Activated T-cell treated with anti-CD3 and anti-CD28 coated beads, Interleukin-2, amount 50 U/mL, for 24 hours (primary cell): ENCODE data around the gene PAPSS2.

ENCODE experiments used
- DNase-seq: peaks from one replicate; pipeline ENCODE4 v3.0.0-alpha.2; 2020
- H3K27ac Mint-ChIP-seq: 2 replicates; pipeline ENCODE4 v1.8.0; 2020; ENCODE audit warnings: mild to moderate bottlenecking, mixed read lengths
- H3K27me3 Mint-ChIP-seq: 2 replicates; pipeline ENCODE4 v1.8.0; 2020; ENCODE audit warnings: mixed read lengths
- H3K36me3 Mint-ChIP-seq: 2 replicates; pipeline ENCODE4 v1.8.0; 2020; ENCODE audit warnings: low read depth, mixed read lengths
- H3K4me1 Mint-ChIP-seq: 2 replicates; pipeline ENCODE4 v1.8.0; 2020; ENCODE audit warnings: low read depth, mixed read lengths
- H3K4me3 Mint-ChIP-seq: 2 replicates; pipeline ENCODE4 v1.8.0; 2020; ENCODE audit warnings: mild to moderate bottlenecking, moderate library complexity, mixed read lengths
- H3K9me3 Mint-ChIP-seq: 2 replicates; pipeline ENCODE4 v1.8.0; 2020; ENCODE audit warnings: mixed read lengths

Gene PAPSS2

GRCh38 chr10:87751274-87751673 lies 91.6 kb downstream of the PAPSS2 start:
- Mint-ChIP-seq H3K4me3 (no peak overlapping the region), H3K9me3 (no peaks in the 10 kb centered on the region), H3K36me3 (peaks cover 44% of the 10 kb centered on the region), H3K27ac (peak overlapping the region; percentile 61), H3K27me3 (no peaks in the 10 kb centered on the region), H3K4me1 (peaks cover 48% of the 10 kb centered on the region)
- DNase-seq = no peak

DNA sequence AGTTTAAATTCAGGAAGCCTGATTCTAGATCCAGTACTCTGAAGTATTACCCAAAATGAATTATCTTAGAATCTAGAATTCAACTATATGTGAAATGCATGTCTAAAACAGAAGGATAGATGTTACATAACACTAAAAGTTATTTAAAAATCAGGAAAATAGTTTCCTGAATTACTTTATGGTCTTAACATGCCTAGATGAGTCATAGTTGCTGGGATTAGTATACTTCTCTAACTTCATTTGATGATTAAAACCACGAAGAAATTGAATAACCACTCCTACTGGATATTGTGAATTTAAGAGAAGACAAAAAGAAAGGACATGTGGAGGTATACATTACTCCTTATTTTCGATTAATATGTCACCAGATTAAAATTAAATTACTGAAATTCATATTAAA lies 92.9 kb downstream of the PAPSS2 start:
- DNase-seq = no peak
- Mint-ChIP-seq H3K4me3 (no peak overlapping the region), H3K9me3 (no peaks in the 10 kb centered on the region), H3K27ac (no peak overlapping the region), H3K4me1 (peaks cover 50% of the 10 kb centered on the region), H3K36me3 (peaks cover 56% of the 10 kb centered on the region), H3K27me3 (no peaks in the 10 kb centered on the region)

DNA sequence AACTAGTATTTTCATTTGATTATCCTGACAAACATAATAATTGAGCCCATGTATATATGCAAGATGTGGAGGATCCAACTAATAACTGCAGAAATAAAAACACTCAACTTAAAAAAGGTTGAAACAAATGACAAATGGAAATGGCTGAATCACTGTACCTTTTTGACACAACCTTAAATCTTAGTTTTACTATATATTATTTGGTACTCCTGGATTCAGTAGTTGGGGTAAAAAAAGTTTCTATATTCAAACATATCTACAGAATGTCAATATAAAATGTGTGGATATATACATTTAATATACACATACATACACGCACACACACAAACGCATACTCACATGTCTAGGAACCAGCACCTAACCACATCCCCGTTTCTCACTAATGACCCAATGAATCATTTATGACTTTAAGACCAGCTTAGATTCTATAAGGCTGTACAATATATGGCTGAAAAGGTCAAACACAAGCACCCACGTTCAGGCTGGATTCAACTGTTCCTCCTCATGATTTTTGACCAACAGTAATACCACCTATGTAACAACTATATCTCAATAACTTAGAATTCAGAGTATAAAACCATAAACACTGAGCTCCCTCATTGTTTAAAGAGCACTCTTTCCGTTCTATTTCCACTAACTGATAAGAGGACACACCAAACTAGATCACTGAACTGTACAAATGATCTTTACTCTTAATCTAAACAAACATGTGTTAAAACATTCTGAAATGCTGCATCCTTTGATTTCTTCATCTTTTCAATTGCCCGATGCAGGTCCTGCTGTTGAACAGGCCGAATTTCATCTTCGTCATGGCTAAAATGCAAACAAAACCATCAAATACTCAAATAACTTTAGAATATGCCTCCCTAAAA lies 94.6 kb downstream of the PAPSS2 start:
- Mint-ChIP-seq H3K4me1 (peaks cover 56% of the 10 kb centered on the region), H3K27ac (peak overlapping the region; percentile 90), H3K36me3 (peaks cover 70% of the 10 kb centered on the region), H3K4me3 (no peak overlapping the region), H3K9me3 (no peaks in the 10 kb centered on the region), H3K27me3 (no peaks in the 10 kb centered on the region)
- no peak for DNase-seq

DNA sequence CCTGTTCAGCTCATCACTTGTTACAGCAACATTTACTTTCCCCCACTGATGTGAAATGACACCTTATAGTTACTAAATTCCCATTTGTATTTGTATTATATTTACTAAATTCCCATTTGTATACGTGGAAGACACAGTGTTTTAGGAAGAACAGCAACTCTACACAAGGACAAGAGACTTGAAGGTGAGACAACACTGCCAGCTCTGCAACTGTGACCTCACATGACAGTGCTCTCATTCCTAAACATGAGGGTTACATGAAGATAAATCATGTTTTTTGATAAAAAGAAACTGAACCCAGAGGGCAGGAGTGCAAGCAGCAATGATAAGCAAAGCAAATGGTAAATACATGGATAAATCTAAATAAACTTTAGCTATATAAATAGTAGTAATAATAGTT lies 98.0 kb downstream of the PAPSS2 start:
- no peak for DNase-seq
- Mint-ChIP-seq H3K27me3 (no peaks in the 10 kb centered on the region), H3K4me1 (peaks cover 56% of the 10 kb centered on the region), H3K9me3 (no peaks in the 10 kb centered on the region), H3K27ac (peak overlapping the region; percentile 2), H3K36me3 (peaks cover 84% of the 10 kb centered on the region), H3K4me3 (no peak overlapping the region)

- Mint-ChIP-seq H3K4me3 (no peak overlapping the region), H3K27me3 (no peaks in the 10 kb centered on the region), H3K4me1 (peaks cover 51% of the 10 kb centered on the region), H3K36me3 (peaks cover 84% of the 10 kb centered on the region), H3K9me3 (no peaks in the 10 kb centered on the region), H3K27ac (peak overlapping the region; percentile 60)
- DNase-seq = no peak
These were observed 99.9 kb downstream of the PAPSS2 start for GRCh38 chr10:87759551-87759950.

- no peak for DNase-seq
- Mint-ChIP-seq H3K4me3 (no peak overlapping the region), H3K4me1 (peaks cover 48% of the 10 kb centered on the region), H3K9me3 (no peaks in the 10 kb centered on the region), H3K27me3 (no peaks in the 10 kb centered on the region), H3K36me3 (peaks cover 84% of the 10 kb centered on the region), H3K27ac (peak overlapping the region; percentile 62)
These were observed 100.7 kb downstream of the PAPSS2 start for GRCh38 chr10:87760195-87760905.

- Mint-ChIP-seq H3K4me1 (peaks cover 48% of the 10 kb centered on the region), H3K27ac (peak overlapping the region; percentile 93), H3K27me3 (no peaks in the 10 kb centered on the region), H3K36me3 (peaks cover 82% of the 10 kb centered on the region), H3K9me3 (no peaks in the 10 kb centered on the region), H3K4me3 (no peak overlapping the region)
- no peak for DNase-seq
These were observed 101.5 kb downstream of the PAPSS2 start for GRCh38 chr10:87761153-87761552.

- peak; percentile 43 for DNase-seq
- H3K27ac Mint-ChIP-seq = peak overlapping the region; percentile 93
- H3K27me3 Mint-ChIP-seq = no peaks in the 10 kb centered on the region
- peaks cover 83% of the 10 kb centered on the region for H3K36me3 Mint-ChIP-seq
- H3K4me1 Mint-ChIP-seq = peaks cover 48% of the 10 kb centered on the region
- no peaks in the 10 kb centered on the region for H3K9me3 Mint-ChIP-seq
- peak overlapping the region; percentile 54 for H3K4me3 Mint-ChIP-seq
These were observed 102.2 kb downstream of the PAPSS2 start for GRCh38 chr10:87761892-87762291.

DNA sequence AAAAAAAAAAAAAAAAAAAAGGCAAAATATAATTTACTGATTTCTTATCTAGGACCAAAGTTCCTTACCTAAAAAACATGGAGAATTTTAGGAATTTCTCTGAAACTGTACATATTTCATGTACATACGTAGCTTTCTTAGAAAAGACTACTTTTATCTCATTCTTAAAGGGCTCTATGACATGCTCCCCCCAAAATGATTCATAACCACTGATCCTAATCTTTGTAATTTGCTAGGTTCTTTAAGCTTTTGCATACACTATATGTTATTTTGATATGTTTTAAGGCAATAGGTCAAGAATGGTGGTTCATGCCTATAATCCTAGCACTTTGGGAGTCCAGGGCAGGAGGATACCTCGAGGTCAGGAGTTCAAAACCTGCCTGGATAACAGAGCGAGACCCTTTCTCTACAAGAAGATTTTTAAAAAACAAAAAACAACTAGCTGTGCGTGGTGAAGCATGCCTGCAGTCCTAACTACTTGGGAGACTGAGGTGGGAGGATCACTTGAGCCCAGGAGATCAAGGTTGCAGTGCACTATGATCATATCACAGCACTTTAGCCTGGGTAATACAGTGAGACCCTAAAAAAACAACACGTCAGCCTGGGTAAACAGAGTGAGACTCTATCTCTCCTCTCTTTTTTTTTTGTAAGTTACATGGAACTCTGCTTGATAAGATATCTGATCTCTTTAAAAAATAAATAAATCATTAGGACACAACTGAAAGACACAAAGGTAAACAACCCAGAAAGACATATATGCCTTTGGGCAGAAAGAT lies 103.6 kb downstream of the PAPSS2 start:
- Mint-ChIP-seq H3K4me1 (peaks cover 44% of the 10 kb centered on the region), H3K27me3 (no peaks in the 10 kb centered on the region), H3K36me3 (peaks cover 85% of the 10 kb centered on the region), H3K9me3 (no peaks in the 10 kb centered on the region), H3K4me3 (no peak overlapping the region), H3K27ac (peak overlapping the region; percentile 83)
- no peak for DNase-seq

DNA sequence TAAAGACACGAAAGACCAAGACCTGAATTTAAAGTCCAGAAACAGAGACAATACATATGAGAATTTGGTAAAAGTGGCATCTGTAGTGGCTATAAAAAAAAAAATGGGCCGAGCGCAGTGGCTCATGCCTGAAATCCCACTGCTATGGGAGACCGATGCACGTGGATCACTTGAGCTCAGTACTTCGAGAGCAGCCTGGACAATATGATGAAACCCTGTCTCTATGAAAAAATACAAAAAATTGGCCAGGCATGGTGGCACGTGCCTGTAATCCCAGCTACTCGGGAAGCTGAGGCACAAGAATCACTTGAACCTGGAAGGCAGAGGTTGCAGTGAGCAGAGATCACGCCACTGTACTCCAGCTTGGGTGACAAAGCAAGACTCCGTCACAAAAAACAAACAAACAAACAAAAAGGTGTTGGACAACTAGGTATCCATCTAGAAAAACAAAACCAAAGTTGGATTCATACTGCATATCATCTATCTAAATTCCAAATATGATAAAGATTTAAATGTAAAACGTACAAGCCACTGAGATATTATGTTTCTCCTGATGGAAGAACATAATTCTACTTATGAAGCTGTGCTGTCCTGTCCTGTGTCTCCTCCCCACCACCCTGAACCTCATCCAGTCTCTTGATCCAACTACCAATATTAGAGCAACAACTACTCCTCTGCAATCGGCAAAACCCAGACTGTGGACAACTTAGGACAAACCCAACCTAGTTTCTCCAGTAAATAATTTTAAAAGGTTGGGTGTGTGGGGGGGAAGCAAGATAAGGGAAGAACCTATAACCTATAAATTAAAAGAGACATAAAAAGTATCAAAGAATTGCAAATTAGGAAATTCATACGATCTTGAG lies 104.6 kb downstream of the PAPSS2 start:
- H3K27me3 Mint-ChIP-seq = no peaks in the 10 kb centered on the region
- no peak overlapping the region for H3K4me3 Mint-ChIP-seq
- peaks cover 86% of the 10 kb centered on the region for H3K36me3 Mint-ChIP-seq

DNA sequence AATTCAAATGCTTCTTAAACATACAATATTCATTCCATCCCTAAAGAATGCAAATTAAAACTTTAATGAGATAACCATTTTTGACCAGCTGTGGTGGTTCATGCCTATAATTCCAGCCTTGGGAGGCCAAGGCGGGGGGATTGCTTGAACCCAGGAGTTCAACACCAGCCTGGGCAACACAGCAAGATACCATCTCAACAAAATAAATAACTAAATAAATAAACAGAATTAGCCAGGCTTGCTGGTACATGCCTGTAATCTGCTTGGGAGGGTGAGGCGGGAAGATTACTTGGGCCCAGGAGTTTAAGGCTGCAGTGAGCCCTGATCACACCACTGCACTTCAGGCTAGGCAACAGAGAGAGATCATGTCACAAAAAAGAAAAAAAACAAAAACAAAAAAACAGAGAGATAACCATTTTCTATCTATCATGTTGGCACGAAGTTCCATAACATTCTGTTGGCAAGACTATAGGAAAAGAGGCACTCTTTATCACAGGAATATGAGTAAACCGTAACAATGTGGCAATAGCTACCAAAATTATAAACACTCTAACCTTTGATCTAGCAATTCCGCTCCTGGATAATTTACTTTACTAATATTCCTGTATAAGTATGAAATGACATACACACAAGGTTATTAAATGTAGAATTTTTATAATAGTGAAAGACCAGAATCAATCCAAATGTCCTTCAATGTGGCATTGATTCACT lies 106.1 kb downstream of the PAPSS2 start:
- Mint-ChIP-seq H3K36me3 (peaks cover 86% of the 10 kb centered on the region), H3K4me1 (peaks cover 29% of the 10 kb centered on the region), H3K27ac (no peak overlapping the region), H3K4me3 (no peak overlapping the region), H3K9me3 (no peaks in the 10 kb centered on the region), H3K27me3 (no peaks in the 10 kb centered on the region)
- DNase-seq = no peak

More for the DNA sequence above, 104.6 kb downstream of the PAPSS2 start:
- Mint-ChIP-seq H3K4me1 (peaks cover 41% of the 10 kb centered on the region), H3K9me3 (no peaks in the 10 kb centered on the region), H3K27ac (peak overlapping the region; percentile 83)
- no peak for DNase-seq

DNA sequence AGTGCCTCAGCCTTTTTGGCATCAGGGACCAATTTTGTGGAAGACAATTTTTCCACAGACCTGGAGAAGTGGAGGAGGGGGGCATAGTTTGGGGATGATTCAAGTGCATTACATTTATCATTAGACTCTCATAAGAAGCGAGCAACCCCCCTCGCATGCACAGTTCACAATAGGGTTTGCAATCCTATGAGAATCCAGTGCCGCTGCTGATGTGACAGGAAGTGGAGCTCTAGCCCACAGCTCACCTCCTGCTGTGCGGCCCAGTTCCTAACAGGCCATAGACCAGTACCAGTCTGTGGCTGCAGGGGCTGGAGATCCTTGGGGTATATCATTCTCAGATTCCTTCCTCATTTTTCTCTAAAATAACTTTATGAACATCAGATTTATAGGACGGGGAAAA lies 107.6 kb downstream of the PAPSS2 start:
- H3K27ac Mint-ChIP-seq = no peak overlapping the region
- H3K9me3 Mint-ChIP-seq = no peaks in the 10 kb centered on the region
- no peak for DNase-seq
- H3K4me3 Mint-ChIP-seq = no peak overlapping the region
- peaks cover 15% of the 10 kb centered on the region for H3K4me1 Mint-ChIP-seq
- H3K27me3 Mint-ChIP-seq = no peaks in the 10 kb centered on the region
- H3K36me3 Mint-ChIP-seq = peaks cover 81% of the 10 kb centered on the region

- H3K9me3 Mint-ChIP-seq = no peaks in the 10 kb centered on the region
- peaks cover 79% of the 10 kb centered on the region for H3K36me3 Mint-ChIP-seq
- H3K27me3 Mint-ChIP-seq = no peaks in the 10 kb centered on the region
- no peak overlapping the region for H3K4me3 Mint-ChIP-seq
- H3K27ac Mint-ChIP-seq = no peak overlapping the region
- no peak for DNase-seq
- peaks cover 11% of the 10 kb centered on the region for H3K4me1 Mint-ChIP-seq
These were observed 112.3 kb downstream of the PAPSS2 start for GRCh38 chr10:87771871-87772500.
